GM19240 (cell line): Measurements from ENCODE around the gene FNTB.

ENCODE experiments used
- DNase-seq: peaks from one replicate; pipeline ENCODE4 v3.0.0; 2011; ENCODE audit warnings: low spot score; ENCODE audit not compliant: insufficient read length

FNTB gene

DNA sequence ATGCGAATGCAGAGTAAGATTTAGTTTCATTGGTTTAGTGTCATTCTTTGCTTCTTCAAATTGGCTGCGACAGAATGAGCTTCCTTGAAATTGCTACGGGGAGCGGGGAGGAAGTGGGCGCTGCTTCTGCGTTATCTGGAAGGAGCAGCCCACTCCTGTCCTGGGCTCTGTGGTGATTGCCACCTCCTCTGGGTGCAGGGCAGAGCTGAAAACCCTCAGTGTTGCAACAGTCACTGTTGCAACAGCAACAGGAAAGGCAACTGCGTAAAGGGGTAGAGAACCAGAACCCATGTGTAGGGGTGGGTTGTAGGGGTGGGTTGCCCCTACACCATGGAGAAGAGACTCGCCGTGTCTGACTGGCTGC is 57.9 kb downstream of the FNTB start:
- no peak for DNase-seq

DNA sequence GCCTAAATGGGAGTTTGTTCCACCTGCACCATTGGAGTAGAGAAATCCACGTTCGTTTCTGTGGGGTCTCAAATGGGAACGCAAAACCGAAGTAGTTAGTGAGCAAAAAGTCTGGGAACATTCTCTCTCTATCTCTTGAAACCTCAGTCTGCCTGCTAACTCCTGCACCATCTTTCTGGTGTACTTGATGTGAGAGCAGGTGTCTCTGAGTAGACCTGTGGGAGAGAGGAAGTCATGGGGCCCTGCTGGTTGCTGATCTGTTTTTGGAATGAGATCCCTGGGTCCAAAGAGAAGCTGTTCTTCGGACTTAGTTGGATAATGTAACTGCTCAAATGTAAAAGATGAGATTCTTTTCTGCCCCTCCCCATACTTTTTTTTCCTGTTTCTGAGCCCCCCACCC is 58.3 kb downstream of the FNTB start:
- DNase-seq = no peak

DNA sequence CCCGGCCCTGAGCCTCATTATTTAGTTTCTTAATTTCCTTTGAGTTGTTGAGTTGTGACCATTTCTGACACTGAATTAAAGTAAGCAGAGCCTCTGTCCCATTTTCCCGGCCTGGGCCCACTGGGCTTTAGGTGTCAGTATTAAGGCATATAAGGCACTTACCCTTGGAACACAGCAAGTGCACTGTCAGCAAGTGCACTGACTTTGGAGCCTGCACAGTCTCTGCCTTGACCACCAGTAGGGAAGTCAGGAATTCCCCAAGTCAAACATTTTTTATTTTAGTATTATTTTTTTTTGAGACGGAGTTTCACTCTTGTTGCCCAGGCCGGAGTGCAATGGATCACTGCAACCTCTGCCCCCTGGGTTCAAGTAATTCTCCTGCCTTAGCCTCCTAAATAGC is 59.0 kb downstream of the FNTB start:
- DNase-seq = no peak

GRCh38 chr14:65052832-65053231 is 66.1 kb downstream of the FNTB start:
- no peak for DNase-seq

DNA sequence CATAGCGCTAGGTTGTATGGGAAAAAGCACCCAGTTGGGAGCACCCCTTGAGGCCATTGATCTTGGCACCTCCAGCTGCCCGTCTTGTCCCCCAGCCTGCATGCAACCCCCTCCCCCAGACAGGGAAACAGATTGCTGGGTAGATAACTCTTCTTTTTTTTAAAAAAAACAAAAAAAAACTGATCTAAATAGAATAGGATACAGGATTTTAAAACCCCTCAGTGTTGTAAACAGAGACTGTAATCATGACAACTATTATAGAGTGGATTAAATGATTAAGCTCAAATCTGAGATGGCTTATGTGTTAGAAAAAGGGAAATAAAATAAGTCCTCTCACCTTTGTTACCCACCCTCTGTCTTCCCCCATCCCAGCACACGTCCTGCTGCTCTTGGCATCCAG is 66.8 kb downstream of the FNTB start:
- no peak for DNase-seq

- DNase-seq = no peak
These were observed 67.9 kb downstream of the FNTB start for GRCh38 chr14:65054471-65055085.

- DNase-seq = no peak
These were observed 71.0 kb downstream of the FNTB start for GRCh38 chr14:65057695-65058094.

- no peak for DNase-seq
These were observed 75.7 kb downstream of the FNTB start for GRCh38 chr14:65062096-65063075.

DNA sequence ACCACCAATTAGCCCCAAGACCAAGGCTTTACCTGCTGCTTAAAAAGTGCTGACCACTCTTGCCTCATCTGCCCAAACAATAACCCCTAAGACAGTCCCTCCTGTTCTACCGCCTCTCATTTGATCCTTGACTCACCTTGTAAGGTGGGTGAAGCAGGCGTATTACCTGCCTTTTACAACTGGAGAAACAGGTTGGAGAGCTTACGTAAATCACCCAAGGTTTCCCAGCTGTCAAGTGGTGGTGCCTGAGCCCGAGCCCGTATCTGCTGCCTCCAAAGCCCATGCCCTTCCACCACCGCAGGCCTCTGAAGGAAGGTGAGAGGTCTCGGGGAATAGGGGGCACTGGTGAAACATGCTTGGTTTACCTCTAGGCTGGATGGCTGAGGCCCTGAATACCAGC is 79.0 kb downstream of the FNTB start:
- DNase-seq = no peak

GRCh38 chr14:65069874-65070413 is 83.2 kb downstream of the FNTB start:
- no peak for DNase-seq

GRCh38 chr14:65070471-65070976 is 83.8 kb downstream of the FNTB start:
- DNase-seq = no peak

GRCh38 chr14:65071544-65071943 is 84.8 kb downstream of the FNTB start:
- DNase-seq = no peak

DNA sequence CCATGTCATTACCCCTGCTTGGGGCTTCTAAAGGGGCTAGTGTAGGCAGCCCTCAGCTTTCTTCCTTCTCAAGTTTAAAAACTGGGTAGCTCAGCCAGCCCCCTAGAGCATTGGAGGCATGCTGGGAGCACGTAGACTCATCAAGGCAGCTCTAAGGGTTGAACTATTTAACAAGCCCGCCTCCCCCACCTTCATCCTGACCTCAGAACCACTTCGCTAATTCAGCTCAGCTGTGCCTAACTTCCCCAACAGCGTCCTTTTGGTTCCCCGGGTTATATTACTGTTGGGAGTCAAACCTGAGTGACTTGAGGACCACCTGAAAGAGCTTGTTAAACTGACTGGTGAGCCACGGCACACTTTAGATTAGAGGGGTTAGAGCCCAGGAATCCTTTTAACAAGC is 85.6 kb downstream of the FNTB start:
- no peak for DNase-seq

DNA sequence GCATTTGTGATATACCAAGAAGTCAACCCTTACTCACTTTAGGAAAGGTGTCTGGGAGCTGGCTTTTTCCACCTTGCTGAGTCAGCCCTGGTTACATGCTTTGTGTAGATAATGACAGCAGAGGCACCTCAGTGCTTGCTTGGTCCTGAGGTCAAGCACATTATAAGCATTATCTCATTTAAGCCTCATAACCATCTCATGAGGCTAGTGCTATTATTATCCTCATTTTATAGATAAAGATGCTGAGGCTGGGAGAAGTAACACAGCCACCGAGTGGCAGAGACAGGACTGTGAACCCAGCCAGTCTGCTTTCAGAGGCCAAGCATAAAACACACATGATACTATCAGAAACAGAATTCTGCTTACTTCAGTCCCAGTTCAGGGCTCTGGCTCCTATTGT is 86.2 kb downstream of the FNTB start:
- no peak for DNase-seq

GRCh38 chr14:65073605-65074201 is 87.0 kb downstream of the FNTB start:
- DNase-seq = no peak

DNA sequence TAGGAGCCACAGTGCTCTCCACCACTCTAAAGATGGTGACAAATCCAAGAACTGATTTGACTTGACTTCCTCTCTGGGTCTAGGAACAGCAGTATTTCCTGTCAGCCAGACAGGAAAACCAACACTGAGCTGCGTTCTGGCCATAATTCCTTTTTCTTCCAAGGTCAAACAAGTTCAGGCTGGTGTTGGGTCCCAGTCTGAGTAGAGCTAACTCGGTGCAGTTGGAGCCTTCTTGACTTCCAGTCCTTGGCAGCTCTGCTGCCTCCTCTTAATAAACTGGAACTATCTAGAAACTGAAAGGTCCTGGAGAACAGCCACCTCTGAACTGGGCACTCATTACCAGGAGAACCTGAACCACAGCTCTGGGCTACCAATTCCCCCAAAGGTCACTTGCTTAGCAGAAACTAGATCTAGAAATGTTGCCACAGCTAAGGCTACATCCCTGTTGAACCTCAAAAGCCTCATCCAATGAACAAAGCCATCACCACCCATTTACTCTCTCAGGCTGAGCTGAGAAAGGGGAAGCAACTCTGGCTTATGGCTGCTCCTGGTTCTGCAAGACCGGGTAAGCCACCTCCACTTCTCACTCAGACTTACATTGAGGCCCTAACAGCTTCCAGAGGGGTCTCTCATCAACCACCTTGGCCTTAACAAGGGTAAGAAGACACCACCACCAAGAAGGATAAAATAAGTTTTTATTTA is 87.9 kb downstream of the FNTB start:
- no peak for DNase-seq

GRCh38 chr14:65075628-65076325 is 89.1 kb downstream of the FNTB start:
- DNase-seq = no peak

DNA sequence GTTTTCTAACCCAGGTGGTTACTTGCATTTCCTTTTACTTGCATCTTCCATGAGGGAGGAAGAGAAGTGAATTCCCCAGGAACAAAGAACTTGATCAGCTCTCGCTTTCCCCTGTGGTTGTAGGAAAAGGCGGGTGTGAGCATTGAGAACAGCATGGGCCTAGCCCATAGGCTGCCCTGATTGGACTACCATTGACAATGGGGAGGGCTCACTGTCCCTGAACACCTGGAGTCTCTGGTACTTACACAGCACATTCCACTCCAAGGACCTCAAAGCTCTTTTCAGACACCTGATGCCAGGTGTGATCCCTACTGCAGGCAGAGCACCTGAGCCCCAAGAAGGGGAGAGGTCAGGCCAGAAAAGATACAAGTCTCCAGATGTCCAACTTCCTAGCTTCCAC is 90.6 kb downstream of the FNTB start:
- DNase-seq = no peak

GRCh38 chr14:65079201-65079600 is 92.5 kb downstream of the FNTB start:
- no peak for DNase-seq

DNA sequence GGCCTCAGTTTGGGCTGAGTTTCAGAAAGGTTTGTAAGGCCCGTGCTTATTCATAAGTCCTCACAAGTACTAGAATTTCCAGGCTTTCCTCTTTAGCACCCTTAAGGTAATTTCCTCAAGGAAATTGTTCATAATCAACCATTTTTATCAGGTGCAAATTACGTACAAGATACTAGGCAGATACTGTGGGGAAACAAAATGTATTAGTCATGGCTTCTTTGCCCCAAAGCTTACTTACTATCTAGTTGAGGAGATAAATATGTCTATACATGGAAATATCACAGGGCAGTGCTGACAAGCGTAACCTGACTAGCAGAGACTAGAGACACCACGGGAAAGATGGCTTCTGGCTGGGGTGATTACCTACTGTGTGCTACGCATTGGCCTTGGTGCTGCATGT is 93.1 kb downstream of the FNTB start:
- DNase-seq = no peak
